Common myeloid progenitor, CD34-positive (primary cell): Measurements from ENCODE around the gene PPP6R3.

Experiments used
- CTCF ChIA-PET: fragments of 350-600 bp; sonication (Branson Sonifier 250); formaldehyde crosslinking; loops from one replicate; lab custom pipeline; 2021; ENCODE audit warnings: antibody characterized with exemption; lab: Charles Lee
- POLR2A ChIA-PET: fragments of 350-600 bp; sonication (Branson Sonifier 250); formaldehyde crosslinking; loops from one replicate; lab custom pipeline; 2021; ENCODE audit warnings: antibody characterized with exemption; lab: Charles Lee
- DNase-seq, 3 donors: peaks; one replicate each; pipeline versions ENCODE4 v3.0.0 to v3.0.0-alpha.2; 2013
- H3K27ac ChIP-seq, 2 experiments: 1 replicate in 1 of 2; 2 replicates in 1 of 2; pipeline ENCODE4 v1.7.0; 2013; ENCODE audit warnings: inconsistent platforms in 2 of 2, low read length in 2 of 2, mild to moderate bottlenecking in 2 of 2, low read depth in 1 of 2, moderate library complexity in 1 of 2; ENCODE audit not compliant: severe bottlenecking in 2 of 2, insufficient read depth in 1 of 2, poor library complexity in 1 of 2
- H3K27me3 ChIP-seq, 5 experiments: replicated peaks in 2 of 5; 1 replicate in 3 of 5; 2 replicates in 2 of 5; pipeline versions ENCODE4 v1.6.1 to v1.7.0; 2013; ENCODE audit warnings: low read length in 4 of 5, mild to moderate bottlenecking in 2 of 5, moderate library complexity in 2 of 5, inconsistent platforms in 1 of 5; ENCODE audit not compliant: insufficient read depth in 5 of 5, control insufficient read depth in 4 of 5
- H3K36me3 ChIP-seq, 4 experiments: 1 replicate in 2 of 4; 2 replicates in 2 of 4; pipeline versions ENCODE4 v1.6.1 to v1.7.0; 2013; ENCODE audit warnings: low read length in 3 of 4, control low read depth in 1 of 4, mild to moderate bottlenecking in 1 of 4; ENCODE audit not compliant: control insufficient read depth in 4 of 4, insufficient read depth in 4 of 4
- H3K4me1 ChIP-seq, 4 experiments: 1 replicate in 3 of 4; 2 replicates in 1 of 4; pipeline versions ENCODE4 v1.6.1 to v1.7.1; 2013; ENCODE audit warnings: low read length in 3 of 4, mild to moderate bottlenecking in 3 of 4, control low read depth in 1 of 4, inconsistent platforms in 1 of 4, moderate library complexity in 1 of 4; ENCODE audit not compliant: control insufficient read depth in 4 of 4, insufficient read depth in 4 of 4; ENCODE audit errors: control extremely low read depth in 1 of 4
- H3K4me3 ChIP-seq, 7 experiments: 1 replicate in 4 of 7; 2 replicates in 3 of 7; pipeline versions ENCODE4 v1.5.1 to v1.7.0; 2013; ENCODE audit warnings: mild to moderate bottlenecking in 7 of 7, low read length in 6 of 7, moderate library complexity in 6 of 7, inconsistent platforms in 2 of 7, low read depth in 2 of 7, control low read depth in 1 of 7; ENCODE audit not compliant: insufficient read depth in 4 of 7, control insufficient read depth in 1 of 7; ENCODE audit errors: extremely low read depth in 1 of 7
- H3K9me3 ChIP-seq, 5 experiments: 1 replicate in 4 of 5; 2 replicates in 1 of 5; pipeline versions ENCODE4 v1.6.1 to v1.7.1; 2013; ENCODE audit warnings: low read length in 4 of 5, mild to moderate bottlenecking in 2 of 5, inconsistent platforms in 1 of 5, low read depth in 1 of 5, moderate library complexity in 1 of 5; ENCODE audit not compliant: control insufficient read depth in 4 of 5, insufficient read depth in 2 of 5; ENCODE audit errors: control extremely low read depth in 1 of 5
- WGBS: methylation state at CpG from one replicate; pipeline ENCODE4 v1.1.5; 2013; ENCODE audit not compliant: insufficient coverage; 5-methylcytosine and 5-hydroxymethylcytosine counted together

The PPP6R3 gene

GRCh38 chr11:68527585-68527984 is 67.0 kb downstream of the PPP6R3 start:
- POLR2A ChIA-PET = no interaction called here

GRCh38 chr11:68528630-68529029 is 68.1 kb downstream of the PPP6R3 start:
- CTCF ChIA-PET = interaction anchor here (0.7 to 2.0 kb wide), 7 partner anchors 8 to 59 kb away, joined by 3 to 6 read pairs (median 4); no protein-coding TSS in a partner anchor
- peak in 2 of 3 donors; percentile 60 to 67 for DNase-seq
- Histone ChIP-seq H3K4me1 (peaks cover 4 to 27% (median 22%) of the 10 kb centered on the region in 4 experiments), H3K36me3 (peaks cover 16 to 72% (median 33%) of the 10 kb centered on the region in 4 experiments), H3K4me3 (peak overlapping the region in 1 of 7 experiments; percentile 24), H3K9me3 (no peaks in the 10 kb centered on the region), H3K27me3 (no peaks in the 10 kb centered on the region), H3K27ac (peak overlapping the region in 1 of 2 experiments; percentile 28)
- POLR2A ChIA-PET = interaction anchor here (0.5 to 0.8 kb wide), 5 partner anchors 8 to 611 kb away, joined by 3 to 4 read pairs (median 3); no protein-coding TSS in a partner anchor
- 0% methylated on average over 1 of the region's 5 CpGs for WGBS

More at GRCh38 chr11:68527585-68527984, 67.0 kb downstream of the PPP6R3 start:
- Histone ChIP-seq H3K27me3 (no peaks in the 10 kb centered on the region), H3K36me3 (peaks cover 16 to 81% (median 38%) of the 10 kb centered on the region in 4 experiments), H3K9me3 (no peaks in the 10 kb centered on the region), H3K4me1 (peaks cover 4 to 27% (median 22%) of the 10 kb centered on the region in 4 experiments), H3K27ac (no peak overlapping the region), H3K4me3 (no peak overlapping the region)
- no peak for DNase-seq
- CTCF ChIA-PET = interaction anchor here (1.3 kb wide), 1 partner anchor 10 kb away, joined by 5 read pairs; no protein-coding TSS in a partner anchor
- WGBS = 93% methylated on average over 1 of the region's 4 CpGs

- ChIA-PET CTCF (interaction anchor here (1.4 to 2.0 kb wide), 2 partner anchors 9 to 18 kb away, joined by 3 to 8 read pairs; no protein-coding TSS in a partner anchor), POLR2A (no interaction called here)
- Histone ChIP-seq H3K27me3 (no peaks in the 10 kb centered on the region), H3K36me3 (peaks cover 9 to 58% (median 23%) of the 10 kb centered on the region in 4 experiments), H3K4me1 (peaks cover 4 to 18% (median 14%) of the 10 kb centered on the region in 4 experiments), H3K9me3 (no peaks in the 10 kb centered on the region), H3K4me3 (no peak overlapping the region), H3K27ac (no peak overlapping the region)
- 96% methylated on average over 3 of the region's 4 CpGs for WGBS
- no peak for DNase-seq
Observed at GRCh38 chr11:68531129-68531693, 70.7 kb downstream of the PPP6R3 start.

- peaks cover 4 to 13% (median 11%) of the 10 kb centered on the region in 4 experiments for H3K4me1 ChIP-seq
- CTCF ChIA-PET = interaction anchor here (1.6 to 1.7 kb wide), 2 partner anchors 10 to 18 kb away, joined by 5 to 6 read pairs; no protein-coding TSS in a partner anchor
- no peaks in the 10 kb centered on the region for H3K27me3 ChIP-seq
- no peak overlapping the region for H3K4me3 ChIP-seq
- no peak for DNase-seq
- no peak overlapping the region for H3K27ac ChIP-seq
- POLR2A ChIA-PET = interaction anchor here (0.6 kb wide), 1 partner anchor 12 kb away, joined by 3 read pairs; no protein-coding TSS in a partner anchor
- peaks cover 0 to 45% (median 17%) of the 10 kb centered on the region in 4 experiments for H3K36me3 ChIP-seq
- 100% methylated on average over 4 of the region's 5 CpGs for WGBS
- no peaks in the 10 kb centered on the region for H3K9me3 ChIP-seq
Observed at GRCh38 chr11:68532727-68533369, 72.3 kb downstream of the PPP6R3 start.

GRCh38 chr11:68533945-68534344 is 73.4 kb downstream of the PPP6R3 start:
- DNase-seq = no peak
- Histone ChIP-seq H3K9me3 (no peaks in the 10 kb centered on the region), H3K27ac (no peak overlapping the region), H3K36me3 (peaks cover 1 to 50% (median 23%) of the 10 kb centered on the region in 4 experiments), H3K27me3 (no peaks in the 10 kb centered on the region), H3K4me1 (peaks cover 0 to 2% (median under 1%) of the 10 kb centered on the region in 4 experiments), H3K4me3 (no peak overlapping the region)
- WGBS = 95% methylated on average over 5 of the region's 7 CpGs
- ChIA-PET CTCF (interaction anchor here (1.0 to 2.0 kb wide), 4 partner anchors 9 to 56 kb away, joined by 3 to 10 read pairs (median 4); no protein-coding TSS in a partner anchor), POLR2A (interaction anchor here (0.9 kb wide), 1 partner anchor 16 kb away, joined by 4 read pairs; no protein-coding TSS in a partner anchor)

- CTCF ChIA-PET = interaction anchor here (0.5 to 2.4 kb wide), 8 partner anchors 9 to 55 kb away, joined by 3 to 10 read pairs (median 3); no protein-coding TSS in a partner anchor
- Histone ChIP-seq H3K4me1 (peaks cover 0 to 5% (median 1%) of the 10 kb centered on the region in 4 experiments), H3K4me3 (no peak overlapping the region), H3K27ac (no peak overlapping the region), H3K27me3 (no peaks in the 10 kb centered on the region), H3K36me3 (peaks cover 7 to 51% (median 32%) of the 10 kb centered on the region in 4 experiments), H3K9me3 (no peaks in the 10 kb centered on the region)
- 98% methylated on average over 7 of the region's 8 CpGs for WGBS
- POLR2A ChIA-PET = interaction anchor here (0.6 kb wide), 1 partner anchor 21 kb away, joined by 4 read pairs; no protein-coding TSS in a partner anchor
- no peak for DNase-seq
Observed at GRCh38 chr11:68535098-68535497, 74.5 kb downstream of the PPP6R3 start.
